HG02759 (cell line): ENCODE data around the gene MTIF3.
A peak's percentile ranks its signal among the peaks of the same experiment; 100 is the strongest.

Experiments
- ATAC-seq: cut with Tn5 transposase; IDR thresholded peaks from one replicate; pipeline ENCODE4 v1.9.1; 2021; ENCODE audit warnings: mild to moderate bottlenecking, moderate library complexity; ENCODE audit not compliant: unreplicated experiment

MTIF3 gene

DNA sequence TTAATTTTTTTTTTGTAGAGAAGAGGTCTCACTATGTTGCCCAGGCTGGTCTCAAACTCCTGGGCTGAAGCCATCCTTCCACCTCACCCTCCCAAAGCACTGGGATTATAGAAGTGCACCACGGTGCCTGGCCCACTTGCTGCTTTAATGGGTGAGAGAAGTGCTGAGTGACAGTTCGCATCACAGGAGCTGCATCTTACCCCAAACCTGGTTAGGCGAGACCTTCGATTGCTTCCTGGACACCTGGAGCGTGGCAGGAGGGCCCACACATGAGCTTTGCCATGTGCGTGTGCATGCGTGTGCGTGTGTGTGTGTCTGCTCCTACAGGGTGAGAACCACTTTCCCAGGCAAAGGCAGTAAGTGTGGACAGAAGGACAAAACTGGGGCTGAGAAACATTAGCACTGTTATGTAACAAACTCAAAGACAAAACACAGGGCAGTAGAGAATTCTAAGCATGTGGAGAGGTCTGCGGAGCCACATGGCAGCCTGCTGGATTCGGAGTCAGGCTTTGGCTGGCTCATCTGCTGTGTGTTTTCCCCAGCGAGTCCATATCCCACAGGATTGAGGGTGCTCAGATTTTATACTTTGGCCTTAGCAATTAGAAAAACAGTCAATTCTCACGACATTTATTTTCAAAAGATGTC lies 11.7 kb upstream of the MTIF3 start:
- no peak for ATAC-seq

DNA sequence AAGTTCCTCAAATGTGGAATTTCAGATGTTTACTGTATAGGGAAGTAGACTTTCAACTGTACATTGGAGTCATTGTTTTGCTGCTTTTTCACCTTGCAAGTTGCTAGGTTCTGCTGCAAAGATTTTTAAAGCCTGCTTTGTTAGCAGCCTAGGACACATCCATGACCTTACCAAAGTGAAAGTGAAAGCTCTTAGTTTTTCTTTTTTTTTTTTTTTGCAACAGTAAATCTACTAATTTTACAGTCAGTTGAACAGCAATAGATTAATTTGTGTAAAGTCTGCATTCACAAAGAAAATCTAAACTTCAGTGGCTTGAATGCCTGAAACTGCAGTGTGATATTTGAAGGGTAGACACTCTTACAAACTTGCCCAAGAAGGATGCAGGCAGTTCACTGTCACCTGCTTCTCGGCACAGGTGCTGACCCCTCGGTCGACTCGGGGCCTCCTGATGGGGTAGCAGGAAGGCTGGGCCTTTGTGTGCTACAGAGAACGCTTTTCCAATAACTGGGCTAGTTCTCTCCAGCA lies 5.0 kb upstream of the MTIF3 start:
- ATAC-seq, result no peak

GRCh38 chr13:27450921-27451471 lies 632 bp upstream of the MTIF3 start:
- no peak for ATAC-seq

GRCh38 chr13:27449081-27449603 lies 1.2 kb downstream of the MTIF3 start:
- ATAC-seq, result no peak

- no peak for ATAC-seq
Observed at GRCh38 chr13:27448308-27448707, 2.1 kb downstream of the MTIF3 start.

DNA sequence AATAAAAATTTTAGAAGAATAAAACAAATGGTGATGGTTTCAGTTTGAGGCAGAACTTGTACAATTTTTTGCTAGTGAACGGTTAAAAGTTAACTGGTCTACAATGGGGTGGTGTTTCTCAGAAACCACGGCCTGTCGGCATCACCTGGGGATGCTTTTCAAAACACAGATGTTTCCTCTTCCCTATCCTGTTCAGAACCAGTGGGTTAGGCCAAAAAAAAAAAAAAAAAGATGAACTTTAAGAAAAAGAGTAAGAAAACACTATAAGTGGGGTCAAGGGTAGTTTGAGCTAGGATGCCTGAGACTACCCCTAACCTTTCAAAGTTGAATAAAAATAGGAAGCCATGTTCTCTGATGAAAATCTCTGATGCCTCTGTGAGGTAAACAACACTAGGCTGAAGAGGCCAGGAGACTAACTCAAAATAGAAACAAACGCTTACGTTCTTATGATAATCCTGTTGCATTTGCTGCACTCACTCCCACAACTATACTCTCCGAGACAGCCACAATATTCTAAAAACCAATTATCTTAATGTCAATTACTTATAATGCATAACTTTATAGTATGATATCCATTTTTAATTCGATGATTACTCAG lies 3.3 kb downstream of the MTIF3 start:
- ATAC-seq, result no peak

- no peak for ATAC-seq
Observed at GRCh38 chr13:27442797-27443196, 7.6 kb downstream of the MTIF3 start.

GRCh38 chr13:27442071-27442647 lies 8.2 kb downstream of the MTIF3 start:
- ATAC-seq, result no peak

- ATAC-seq, result no peak
Observed at GRCh38 chr13:27440408-27440807, 10.0 kb downstream of the MTIF3 start.

GRCh38 chr13:27437126-27437525 lies 13.2 kb downstream of the MTIF3 start:
- ATAC-seq, result no peak

DNA sequence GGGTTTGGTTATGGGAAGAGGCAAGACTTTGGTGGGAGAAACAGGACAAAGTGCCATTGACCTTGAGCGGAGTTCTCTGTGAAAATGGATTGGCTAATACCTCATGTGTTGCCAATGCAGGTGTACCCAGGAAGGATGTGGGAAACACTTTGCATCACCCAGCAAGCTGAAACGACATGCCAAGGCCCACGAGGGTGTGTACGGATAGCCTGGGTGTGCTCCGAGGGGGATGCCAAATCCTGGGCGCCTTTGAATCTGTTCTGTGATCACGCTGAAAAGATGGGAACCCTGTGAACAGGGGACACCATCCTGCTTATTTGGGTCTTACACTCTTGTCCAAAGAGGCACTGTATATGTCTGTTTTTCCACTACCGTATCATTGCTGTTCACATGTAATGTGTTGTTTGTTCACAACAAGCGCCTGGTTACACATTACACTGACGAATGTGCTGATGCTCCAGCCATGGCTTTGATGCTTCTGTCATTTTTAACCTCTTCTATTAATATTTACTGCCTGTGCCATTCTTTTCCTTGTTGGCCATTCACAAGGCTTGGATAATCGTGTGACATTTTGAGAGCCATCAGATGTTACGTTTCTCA lies 17.7 kb downstream of the MTIF3 start:
- ATAC-seq, result no peak

GRCh38 chr13:27432180-27432579 lies 18.2 kb downstream of the MTIF3 start:
- no peak for ATAC-seq

GRCh38 chr13:27428160-27428559 lies 22.2 kb downstream of the MTIF3 start:
- no peak for ATAC-seq

- ATAC-seq, result no peak
Observed at GRCh38 chr13:27427641-27428040, 22.7 kb downstream of the MTIF3 start.

- peak; percentile 68 for ATAC-seq
Observed at GRCh38 chr13:27425918-27426630, 24.3 kb downstream of the MTIF3 start.

GRCh38 chr13:27425158-27425917 lies 25.0 kb downstream of the MTIF3 start:
- peak; percentile 1 for ATAC-seq

DNA sequence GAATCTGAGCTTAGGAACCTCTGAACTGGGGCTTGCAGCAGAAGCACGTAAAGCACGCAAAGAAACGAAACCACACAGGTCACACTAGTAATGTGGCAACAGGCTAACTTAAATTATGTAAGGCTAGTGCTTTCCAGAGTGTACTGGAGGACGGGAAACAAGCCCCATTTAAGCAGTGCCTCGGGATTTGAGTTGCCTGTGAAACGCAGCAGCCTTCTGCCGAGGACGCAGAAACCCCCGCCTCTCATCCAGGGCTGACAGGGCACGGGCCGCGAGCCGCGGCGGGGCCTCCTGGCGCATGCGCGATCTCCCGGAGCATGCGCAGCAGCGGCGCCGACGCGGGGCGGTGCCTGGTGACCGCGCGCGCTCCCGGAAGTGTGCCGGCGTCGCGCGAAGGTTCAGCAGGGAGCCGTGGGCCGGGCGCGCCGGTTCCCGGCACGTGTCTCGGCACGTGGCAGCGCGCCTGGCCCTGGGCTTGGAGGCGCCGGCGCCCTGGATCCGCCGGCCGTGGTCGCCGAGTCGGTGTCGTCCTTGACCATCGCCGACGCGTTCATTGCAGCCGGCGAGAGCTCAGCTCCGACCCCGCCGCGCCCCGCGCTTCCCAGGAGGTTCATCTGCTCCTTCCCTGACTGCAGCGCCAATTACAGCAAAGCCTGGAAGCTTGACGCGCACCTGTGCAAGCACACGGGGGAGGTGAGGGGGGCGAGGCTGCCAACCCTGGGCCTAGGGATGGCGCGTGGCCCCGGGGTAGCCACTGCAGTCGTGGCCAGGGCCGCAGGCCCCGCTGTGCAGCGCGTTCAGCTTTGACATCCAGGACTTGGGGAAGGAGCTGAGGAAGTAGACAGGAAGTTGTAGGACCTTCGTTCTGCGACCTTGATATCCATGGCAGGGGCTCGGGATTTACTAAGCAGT lies 25.9 kb downstream of the MTIF3 start, which contains the start of gene GTF3A:
Gene GTF3A, plus strand, starts transcription at position 374 of the 912 bp plus-strand sequence.
- ATAC-seq, result peak; percentile 78

DNA sequence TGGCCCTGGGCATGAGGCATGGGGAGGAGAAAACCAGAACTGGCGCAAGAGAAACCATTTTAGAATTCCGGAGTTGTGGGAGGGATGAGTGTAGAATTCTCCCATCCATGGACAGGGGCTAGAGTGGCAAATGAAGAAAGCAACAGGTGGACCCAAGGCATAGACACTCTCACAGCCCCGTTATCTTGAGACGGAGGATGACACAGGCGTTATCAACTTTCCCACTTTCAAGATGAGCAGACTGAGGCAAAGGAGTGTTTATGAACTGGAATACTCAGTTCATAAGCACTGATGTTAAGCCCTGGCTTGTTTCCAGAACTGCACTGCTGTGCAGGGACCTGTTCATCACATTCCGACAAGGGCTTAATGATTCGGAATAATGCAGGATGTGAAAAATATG lies 27.0 kb downstream of the MTIF3 start:
- no peak for ATAC-seq
